Activated CD4-positive, alpha-beta T cell treated with anti-CD3 and anti-CD28 coated beads for 48 hours (primary cell): Measurements from ENCODE around the gene ZNF148.

Experiments used
- DNase-seq: peaks from one replicate; pipeline ENCODE4 v3.0.0-alpha.2; 2020

The ZNF148 gene

GRCh38 chr3:125267460-125267859, 107.7 kb downstream of the ZNF148 start:
- DNase-seq: no peak

DNA sequence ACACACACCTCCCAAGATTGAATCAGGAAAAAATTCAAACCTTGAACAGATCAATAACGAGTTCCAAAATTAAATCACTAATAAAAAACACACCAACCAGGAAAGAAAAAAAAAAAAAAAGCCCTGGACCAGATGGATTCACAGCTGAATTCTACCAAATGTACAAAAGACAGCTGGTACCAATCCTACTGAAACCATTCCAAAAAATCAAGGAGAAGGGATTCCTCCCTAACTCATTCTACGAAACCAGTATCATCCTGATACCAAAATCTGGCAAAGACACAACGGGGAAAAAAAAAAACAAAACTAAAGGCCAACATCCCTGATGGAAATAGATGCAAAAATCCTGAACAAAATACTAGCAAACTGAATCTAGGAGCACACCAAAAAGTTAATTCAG, 108.2 kb downstream of the ZNF148 start:
- no peak for DNase-seq

- no peak for DNase-seq
These were observed 113.0 kb downstream of the ZNF148 start for GRCh38 chr3:125262161-125262560.

DNA sequence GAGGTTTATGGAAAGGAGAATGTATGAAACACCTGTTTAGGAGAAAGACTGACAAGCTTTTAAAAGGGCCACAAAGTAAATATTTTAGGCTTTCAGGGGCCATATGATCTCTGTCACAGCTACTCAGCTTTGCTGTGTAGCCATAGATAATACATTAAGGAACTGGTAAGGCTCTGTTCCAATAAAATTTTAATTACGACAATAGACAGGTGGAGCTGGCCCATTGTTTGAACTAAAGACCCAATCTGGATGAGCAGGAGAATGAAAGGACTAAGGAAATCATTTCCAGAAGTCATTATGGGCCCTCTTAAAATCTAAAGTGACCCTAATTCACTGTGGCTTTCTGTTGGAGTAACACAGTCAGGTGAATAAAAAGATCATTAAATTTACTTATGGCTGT, 114.1 kb downstream of the ZNF148 start:
- DNase-seq: no peak

- no peak for DNase-seq
These were observed 115.0 kb downstream of the ZNF148 start for GRCh38 chr3:125260158-125260557.

GRCh38 chr3:125257536-125257935, 117.6 kb downstream of the ZNF148 start:
- DNase-seq: no peak

DNA sequence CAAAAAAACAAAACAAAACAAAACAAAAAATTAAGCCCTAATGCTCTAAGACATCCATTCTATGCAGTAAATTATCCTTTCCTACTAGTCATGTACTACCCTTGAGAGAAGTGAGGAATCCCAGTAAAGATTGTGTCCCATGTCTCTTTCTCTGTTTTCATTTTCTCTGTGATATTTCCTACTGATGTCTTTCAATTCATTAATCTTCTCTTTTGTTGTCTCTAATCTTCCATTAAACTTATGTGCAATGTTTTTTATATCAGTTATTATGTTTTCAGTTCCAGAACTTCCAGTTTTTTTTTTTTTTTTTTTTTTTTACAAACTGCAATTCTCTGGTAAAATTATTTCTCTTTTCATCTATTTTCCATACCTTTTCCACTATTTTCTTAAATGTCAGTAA, 118.5 kb downstream of the ZNF148 start:
- no peak for DNase-seq

- DNase-seq: no peak
These were observed 124.2 kb downstream of the ZNF148 start for GRCh38 chr3:125250973-125251372.

DNA sequence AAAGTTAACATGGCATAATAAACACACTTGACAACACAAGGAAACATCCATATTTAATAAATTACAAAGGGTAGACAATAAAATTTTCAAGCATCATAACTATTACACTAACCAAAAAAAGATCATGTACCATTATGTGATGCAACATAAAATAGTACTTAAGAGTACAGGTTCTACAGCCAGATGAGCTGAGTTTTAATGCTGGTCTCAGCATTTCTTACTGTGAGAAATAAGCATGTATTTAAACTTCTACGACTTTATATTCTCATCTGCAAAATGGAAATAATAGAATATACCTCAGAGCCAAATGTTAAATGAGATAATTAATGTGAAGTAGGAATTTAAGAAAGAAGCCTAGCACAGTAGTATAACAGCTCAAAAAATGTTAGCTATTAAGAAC, 128.9 kb downstream of the ZNF148 start:
- DNase-seq: no peak

- no peak for DNase-seq
These were observed 129.6 kb downstream of the ZNF148 start for GRCh38 chr3:125245521-125245920.

GRCh38 chr3:125240496-125240895, 134.6 kb downstream of the ZNF148 start:
- no peak for DNase-seq

- no peak for DNase-seq
These were observed 135.9 kb downstream of the ZNF148 start for GRCh38 chr3:125239266-125239665.

- DNase-seq: no peak
These were observed 136.4 kb downstream of the ZNF148 start for GRCh38 chr3:125238759-125239158.

DNA sequence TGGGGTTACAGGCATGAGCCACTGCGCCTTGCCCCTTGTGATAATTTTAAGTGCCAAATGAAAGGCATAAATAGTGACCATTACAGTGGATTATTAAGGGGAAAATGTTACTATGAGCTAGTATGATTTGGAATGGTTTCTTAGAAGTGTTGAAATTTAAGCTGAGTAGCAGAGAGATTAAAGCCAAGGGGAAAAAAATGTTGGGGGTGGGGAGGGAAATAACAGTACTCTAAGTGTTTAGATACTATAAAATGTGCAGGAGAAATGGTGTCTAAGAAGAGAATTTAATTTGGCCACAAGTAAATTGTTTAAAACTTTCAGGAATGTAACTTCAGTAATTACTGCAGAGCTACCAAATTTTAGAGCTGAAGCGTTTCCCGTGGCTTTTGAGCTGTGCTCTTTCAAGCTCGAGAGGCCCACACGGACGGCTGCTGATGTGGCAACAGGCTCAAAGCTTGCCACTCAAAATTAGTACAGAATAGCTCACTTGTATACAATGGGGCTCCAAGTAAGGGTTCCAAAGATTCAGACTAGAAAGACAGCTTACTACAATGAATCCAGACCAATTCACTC, 138.7 kb downstream of the ZNF148 start:
- no peak for DNase-seq

GRCh38 chr3:125234831-125235230, 140.3 kb downstream of the ZNF148 start:
- DNase-seq: no peak

DNA sequence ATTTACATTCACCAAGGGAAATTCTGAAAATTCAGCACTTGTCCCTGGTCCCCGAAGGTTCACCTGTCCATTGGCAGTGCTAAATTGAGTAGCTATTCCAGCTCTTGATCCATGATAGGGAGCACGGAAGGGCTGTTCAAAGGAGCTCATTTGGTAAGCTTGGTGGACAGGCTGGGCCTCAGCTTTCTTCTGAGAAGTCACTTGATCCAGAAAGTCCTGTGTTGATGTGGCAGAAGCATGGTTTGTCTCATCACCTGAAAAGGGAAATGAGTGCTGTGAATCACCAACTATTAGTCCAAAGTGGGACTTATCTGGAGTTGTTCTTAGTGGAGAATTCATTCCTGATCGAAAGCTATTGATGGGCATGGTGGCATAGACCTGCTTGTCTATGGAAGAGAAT, 142.7 kb downstream of the ZNF148 start:
- no peak for DNase-seq

DNA sequence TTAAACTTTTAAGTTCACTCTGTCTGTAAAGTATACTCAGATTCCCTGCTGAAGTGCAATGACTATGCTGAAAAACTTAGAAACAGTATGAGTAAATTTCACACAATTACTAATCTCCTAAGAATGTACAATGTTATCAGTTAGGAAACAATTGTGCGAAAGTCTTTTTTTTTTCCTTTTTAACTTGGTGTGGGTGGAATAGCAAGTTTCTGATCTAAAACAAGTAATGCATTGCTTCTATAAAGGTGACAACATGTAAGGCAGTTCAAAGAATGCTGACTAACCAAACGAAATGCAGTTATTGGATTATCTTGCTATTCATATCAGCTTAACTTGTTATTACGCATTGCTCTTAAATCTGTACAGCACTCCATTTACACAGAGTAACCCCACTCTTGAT, 143.2 kb downstream of the ZNF148 start:
- DNase-seq: no peak

- no peak for DNase-seq
These were observed 145.4 kb downstream of the ZNF148 start for GRCh38 chr3:125229707-125230106.

GRCh38 chr3:125229168-125229567, 146.0 kb downstream of the ZNF148 start:
- DNase-seq: no peak

DNA sequence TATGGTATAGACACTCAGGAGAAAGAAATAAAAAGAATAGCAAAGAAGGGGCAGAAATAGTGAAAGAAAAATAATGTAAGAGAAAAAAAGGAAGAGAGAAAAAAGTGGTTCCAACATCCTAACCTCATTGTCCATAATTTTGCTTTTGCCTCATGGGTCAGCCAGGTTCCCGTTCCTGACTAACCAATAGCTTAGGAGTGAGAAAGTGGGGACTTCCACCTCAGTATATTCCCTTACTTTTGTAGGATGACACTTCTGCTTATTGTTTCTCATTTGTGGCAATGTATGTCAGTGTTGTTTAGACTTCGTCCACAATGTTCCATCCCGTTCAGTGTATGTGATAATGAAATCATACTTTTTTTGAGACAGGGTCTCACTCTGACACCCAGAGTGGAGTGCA, 153.3 kb downstream of the ZNF148 start:
- DNase-seq: no peak

DNA sequence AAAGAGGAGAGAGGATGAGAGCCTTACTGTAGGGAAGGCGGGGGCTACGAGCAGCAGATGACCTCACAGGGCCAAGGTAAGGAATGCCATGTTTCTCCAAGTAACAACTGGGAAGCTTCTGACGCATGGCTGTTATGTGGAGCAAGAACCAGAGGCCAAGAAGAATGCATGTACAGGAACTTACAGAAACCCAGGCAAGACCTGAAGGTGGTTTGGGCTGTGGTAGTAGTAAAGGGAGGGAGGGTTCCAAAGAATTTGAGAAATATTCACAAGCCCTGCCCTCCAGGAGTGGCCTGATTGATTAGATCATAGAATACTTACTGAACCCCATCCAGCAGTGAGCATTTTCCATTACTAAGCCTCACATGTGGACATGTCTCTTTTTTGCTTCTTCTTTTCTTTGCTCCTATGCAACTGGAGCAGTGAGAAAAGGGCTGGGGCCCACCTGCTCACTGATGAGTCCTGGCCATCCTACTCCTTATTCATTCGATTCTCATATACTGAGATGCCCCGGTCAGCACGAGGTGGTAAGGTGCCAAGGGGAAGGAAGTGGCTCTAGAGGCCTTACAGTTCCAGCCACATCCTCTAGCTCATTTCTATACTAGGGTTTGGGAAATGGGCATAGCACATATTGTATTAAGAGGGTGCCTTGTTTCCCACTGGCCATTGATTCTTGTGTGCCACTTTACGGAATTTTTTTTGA, 154.2 kb downstream of the ZNF148 start:
- no peak for DNase-seq

- DNase-seq: no peak
These were observed 154.9 kb downstream of the ZNF148 start for GRCh38 chr3:125220183-125220582.

DNA sequence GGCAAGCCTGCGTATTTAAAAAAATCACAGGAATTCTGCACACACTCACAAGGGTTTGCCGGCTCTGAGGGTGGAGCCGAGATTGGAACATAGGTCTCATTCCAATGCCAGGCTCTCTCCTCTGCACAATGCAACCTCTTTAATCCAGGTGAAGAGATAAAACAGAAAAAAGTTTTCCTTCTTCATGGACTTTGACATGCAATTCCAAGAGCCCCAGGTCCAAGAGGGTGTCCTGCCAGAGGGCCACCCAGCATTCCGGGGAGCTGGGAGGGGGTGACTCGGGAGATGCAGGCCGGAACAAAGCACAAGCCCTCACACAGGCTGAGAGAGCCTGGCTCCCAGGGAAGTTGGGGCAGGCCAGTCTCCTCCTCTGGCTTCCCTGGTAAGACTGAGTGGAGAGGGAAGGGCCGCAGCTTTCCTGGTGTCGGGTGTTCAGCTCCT, 155.8 kb downstream of the ZNF148 start:
- no peak for DNase-seq

GRCh38 chr3:125214738-125215137, 160.4 kb downstream of the ZNF148 start:
- no peak for DNase-seq

GRCh38 chr3:125213946-125214542, 161.1 kb downstream of the ZNF148 start:
- DNase-seq: no peak
